Measurements from ENCODE around the gene LRPAP1.
"Not testable (repeated sequence)": the region's sequence is repeated elsewhere in the genome, so short reads cannot be mapped to it uniquely, and the experiment has no call there.

GRCh38 chr4:3575426-3576369 is 43.5 kb upstream of the LRPAP1 start:
- TF ChIP-seq, protein P1, sequence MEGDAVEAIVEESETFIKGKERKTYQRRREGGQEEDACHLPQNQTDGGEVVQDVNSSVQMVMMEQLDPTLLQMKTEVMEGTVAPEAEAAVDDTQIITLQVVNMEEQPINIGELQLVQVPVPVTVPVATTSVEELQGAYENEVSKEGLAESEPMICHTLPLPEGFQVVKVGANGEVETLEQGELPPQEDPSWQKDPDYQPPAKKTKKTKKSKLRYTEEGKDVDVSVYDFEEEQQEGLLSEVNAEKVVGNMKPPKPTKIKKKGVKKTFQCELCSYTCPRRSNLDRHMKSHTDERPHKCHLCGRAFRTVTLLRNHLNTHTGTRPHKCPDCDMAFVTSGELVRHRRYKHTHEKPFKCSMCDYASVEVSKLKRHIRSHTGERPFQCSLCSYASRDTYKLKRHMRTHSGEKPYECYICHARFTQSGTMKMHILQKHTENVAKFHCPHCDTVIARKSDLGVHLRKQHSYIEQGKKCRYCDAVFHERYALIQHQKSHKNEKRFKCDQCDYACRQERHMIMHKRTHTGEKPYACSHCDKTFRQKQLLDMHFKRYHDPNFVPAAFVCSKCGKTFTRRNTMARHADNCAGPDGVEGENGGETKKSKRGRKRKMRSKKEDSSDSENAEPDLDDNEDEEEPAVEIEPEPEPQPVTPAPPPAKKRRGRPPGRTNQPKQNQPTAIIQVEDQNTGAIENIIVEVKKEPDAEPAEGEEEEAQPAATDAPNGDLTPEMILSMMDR (IDR thresholded peaks at IDR 0.05): not testable (repeated sequence)
- TF ChIP-seq POLR2A (IDR thresholded peaks at IDR 0.05): not testable (repeated sequence)

Measured in esophagus squamous epithelium (tissue), 4 donors.